GM12872 (cell line): ENCODE measurements around the gene RPH3AL.

ENCODE experiments used
- TF ChIP-seq, protein P1 (sequence below): IDR thresholded peaks from 3 replicates; pipeline ENCODE4 v1.5.1; 2011; ENCODE audit warnings: low read depth, mild to moderate bottlenecking, low read length, moderate library complexity; ENCODE audit not compliant: insufficient read depth

The RPH3AL gene

DNA sequence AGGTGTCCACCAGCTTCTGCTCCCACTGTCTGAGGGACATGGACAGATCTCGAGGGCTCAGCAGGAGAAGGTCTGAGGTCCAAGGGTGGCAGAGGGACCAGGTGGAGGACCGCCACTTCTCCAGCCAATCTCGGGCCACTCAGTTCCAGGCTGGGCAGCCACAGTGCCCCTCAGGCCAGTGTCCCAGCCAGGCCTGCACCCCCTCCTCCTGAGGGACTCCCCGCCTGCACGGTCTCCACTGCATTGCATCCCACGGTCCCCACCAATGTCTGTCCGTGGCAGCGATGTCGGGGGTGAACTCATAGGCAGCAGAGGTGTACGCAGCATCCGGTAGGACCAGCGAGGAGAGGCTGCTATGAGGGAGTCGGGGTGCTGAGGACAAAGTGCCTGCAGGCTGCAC lies 107.0 kb downstream of the RPH3AL start:
- TF ChIP-seq, protein P1, sequence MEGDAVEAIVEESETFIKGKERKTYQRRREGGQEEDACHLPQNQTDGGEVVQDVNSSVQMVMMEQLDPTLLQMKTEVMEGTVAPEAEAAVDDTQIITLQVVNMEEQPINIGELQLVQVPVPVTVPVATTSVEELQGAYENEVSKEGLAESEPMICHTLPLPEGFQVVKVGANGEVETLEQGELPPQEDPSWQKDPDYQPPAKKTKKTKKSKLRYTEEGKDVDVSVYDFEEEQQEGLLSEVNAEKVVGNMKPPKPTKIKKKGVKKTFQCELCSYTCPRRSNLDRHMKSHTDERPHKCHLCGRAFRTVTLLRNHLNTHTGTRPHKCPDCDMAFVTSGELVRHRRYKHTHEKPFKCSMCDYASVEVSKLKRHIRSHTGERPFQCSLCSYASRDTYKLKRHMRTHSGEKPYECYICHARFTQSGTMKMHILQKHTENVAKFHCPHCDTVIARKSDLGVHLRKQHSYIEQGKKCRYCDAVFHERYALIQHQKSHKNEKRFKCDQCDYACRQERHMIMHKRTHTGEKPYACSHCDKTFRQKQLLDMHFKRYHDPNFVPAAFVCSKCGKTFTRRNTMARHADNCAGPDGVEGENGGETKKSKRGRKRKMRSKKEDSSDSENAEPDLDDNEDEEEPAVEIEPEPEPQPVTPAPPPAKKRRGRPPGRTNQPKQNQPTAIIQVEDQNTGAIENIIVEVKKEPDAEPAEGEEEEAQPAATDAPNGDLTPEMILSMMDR = no peak

DNA sequence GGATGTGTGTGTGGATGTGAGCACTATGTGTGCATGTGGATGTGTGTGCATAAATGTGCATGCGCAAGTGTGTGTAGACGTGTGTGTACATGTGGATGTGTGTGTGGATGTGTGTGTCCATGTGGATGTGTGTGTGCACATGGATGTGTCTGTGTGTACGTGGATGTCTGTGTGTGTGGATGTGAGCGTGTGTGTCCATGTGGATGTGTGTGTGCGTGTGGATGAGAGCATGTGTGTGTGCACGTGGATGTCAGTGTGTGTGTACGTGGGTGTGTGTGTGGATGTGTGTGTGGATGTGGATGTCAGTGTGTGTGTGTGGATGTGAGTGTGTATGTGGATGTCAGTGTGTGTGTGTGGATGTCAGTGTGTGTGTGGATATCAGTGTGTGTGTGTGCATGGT lies 107.6 kb downstream of the RPH3AL start:
- TF ChIP-seq, protein P1 = no peak

DNA sequence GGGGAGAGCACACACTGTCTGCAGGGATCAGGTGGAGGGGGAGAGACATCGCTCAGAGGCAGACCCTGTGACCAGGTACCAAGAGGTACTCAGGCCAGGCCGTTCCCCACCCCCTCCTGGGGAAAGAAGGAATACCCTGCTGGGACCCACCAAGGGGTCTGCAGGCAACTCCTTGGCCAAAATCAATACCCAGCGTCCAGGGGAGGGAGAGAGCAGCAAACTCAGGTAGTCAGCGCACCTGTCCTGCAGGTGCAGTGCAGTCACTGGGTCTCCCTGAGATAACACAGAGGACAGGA lies 113.7 kb downstream of the RPH3AL start:
- TF ChIP-seq, protein P1 = no peak

DNA sequence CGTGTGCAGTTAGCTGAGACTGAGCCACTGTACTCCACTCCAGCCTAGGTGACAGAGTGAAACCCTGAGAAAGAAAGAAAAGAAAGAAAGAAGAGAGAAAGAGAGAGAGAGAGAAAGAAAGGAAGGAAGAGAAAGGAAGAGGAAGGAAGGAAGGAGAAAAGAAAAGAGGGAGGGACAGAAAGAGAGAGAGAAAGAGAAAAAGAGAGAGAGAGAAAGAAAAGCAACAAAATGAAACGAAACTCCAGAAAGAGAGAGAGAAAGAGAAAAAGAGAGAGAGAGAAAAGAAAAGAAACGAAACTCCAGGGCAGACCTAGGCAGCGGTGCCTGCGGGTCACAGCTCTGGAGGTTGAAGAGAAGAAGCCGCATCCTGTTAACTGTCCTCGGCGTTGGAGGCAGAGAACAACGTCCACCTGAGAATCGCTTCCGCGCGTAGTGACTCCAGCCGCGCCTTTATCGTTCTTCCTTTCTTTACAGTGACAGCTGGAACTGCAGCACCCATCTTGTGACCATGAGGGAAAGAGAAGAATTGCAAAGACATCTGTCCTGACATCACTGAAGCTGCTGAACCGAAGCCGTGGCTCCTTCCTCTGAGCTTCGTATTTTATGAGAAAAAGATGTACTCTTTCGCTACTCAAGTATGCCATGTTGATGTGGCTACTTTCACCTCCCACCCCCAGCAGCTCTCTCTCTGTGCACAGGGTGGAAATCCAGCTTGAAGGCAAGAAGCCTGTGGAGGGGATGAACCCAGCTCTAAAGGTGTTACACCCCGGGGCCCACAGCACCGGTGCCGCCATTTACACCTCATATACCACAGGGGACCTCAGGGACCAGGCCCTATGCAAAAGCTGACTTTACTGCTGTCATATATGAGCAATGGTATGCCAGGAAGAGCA lies 114.3 kb downstream of the RPH3AL start:
- TF ChIP-seq, protein P1 = no peak

DNA sequence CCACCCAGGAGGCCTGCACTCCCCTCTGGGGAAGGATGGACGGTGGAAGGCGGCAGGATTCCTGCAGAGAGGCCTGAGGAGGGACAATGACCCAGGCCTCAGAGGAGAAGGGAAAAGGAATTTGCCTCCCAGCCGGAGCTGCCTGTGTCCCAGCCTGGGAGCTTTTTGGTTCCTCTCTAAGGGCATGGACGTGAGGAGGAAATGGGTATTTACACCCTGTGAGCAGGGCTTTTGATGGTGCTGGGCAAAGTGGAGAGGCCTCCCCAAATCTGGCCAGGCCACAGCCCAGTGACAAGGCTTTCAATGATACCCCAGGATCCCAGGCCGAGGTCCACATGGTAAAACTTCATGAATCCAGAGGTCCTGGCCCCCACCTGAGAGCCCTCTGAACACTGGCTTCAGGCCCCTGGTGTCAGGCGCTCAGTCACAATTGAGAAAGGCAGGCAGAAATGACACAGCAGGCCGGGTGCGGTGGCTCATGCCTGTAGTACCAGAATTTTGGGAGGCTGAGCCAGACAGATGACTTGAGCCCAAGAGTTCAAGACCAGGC lies 115.1 kb downstream of the RPH3AL start:
- TF ChIP-seq, protein P1 = no peak

DNA sequence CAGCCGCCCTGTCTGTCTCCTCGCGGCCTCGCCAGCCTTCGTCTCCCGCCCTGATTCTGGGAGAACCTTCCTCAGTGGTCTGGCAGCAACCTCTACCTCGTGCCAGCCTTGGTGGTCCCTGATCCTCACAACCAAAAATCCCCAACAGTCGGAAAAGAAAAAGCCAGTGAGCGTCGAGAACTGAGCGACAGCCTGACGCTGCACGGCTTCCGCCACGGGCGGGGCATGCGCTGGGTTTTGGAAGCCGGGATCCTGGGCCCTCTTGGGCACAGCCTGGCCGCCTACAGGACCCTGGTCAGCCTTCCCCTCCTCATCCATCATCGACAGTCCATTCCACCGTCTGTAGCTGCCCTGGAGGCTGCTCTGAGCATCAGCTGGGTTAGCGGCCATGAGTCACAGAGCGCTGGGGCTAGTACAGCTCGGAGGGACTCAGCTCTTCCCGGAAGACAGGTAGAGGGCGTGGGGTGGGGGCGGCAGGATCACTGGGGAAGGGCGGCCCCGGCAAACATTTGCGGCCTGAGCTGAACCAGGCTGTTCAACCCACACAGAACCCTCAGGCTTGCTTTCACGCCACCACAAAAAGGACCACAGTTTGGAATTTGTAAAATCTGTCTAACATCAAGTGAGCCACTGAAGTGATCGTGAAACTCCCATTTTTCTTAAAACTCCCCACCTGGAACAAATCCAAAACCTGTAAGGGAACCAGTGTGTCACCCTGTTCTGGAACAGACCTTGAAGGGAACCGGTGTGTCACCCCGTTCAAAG lies 115.8 kb downstream of the RPH3AL start:
- TF ChIP-seq, protein P1 = no peak
